ENCODE measurements around the gene CPD. TPM values are rescaled to one million over a fixed set of nuclear protein-coding genes. Genes with fewer than 3 reads are reported as not detected.
A peak's percentile ranks its signal among the peaks of the same experiment; 100 is the strongest.

CPD gene
- total RNA-seq (100 to 1,000 TPM; 101 to 182 TPM), polyA plus RNA-seq (ENCODE audit: insufficient read length in 2 of 2) (10 to 100 TPM; 30.4 to 40.9 TPM)
- long read RNA-seq, donor 1, full-length matches to known transcripts = 5 of 5 reads
- long read RNA-seq, donor 1, partial matches to known transcripts = 0 of 5 reads
- long read RNA-seq, donor 1, other reads (novel, unspliced or antisense) = 0 of 5 reads
- long read RNA-seq, donor 2, full-length matches to known transcripts = 2 of 2 reads
- long read RNA-seq, donor 2, partial matches to known transcripts = 0 of 2 reads
- long read RNA-seq, donor 2, other reads (novel, unspliced or antisense) = 0 of 2 reads
- long read RNA-seq, donor 3, transcript CPD-206 (2 exons, 415 nt) = major isoform, 5 of 5 reads
- long read RNA-seq, donor 3, partial matches to known transcripts = 0 of 5 reads
- long read RNA-seq, donor 3, other reads (novel, unspliced or antisense) = 0 of 5 reads
- long read RNA-seq, donor 4, full-length matches to known transcripts = 4 of 4 reads
- long read RNA-seq, donor 4, partial matches to known transcripts = 0 of 4 reads
- long read RNA-seq, donor 4, other reads (novel, unspliced or antisense) = 0 of 4 reads

GRCh38 chr17:30378825-30379302 is at the start of gene CPD:
CPD (plus strand) TSS chr17:30378927; CDS start chr17:30378981, 54 bp downstream.
- peak; percentile 90 to 99 (median 96) for DNase-seq (ENCODE audit: low read depth in 4 of 6, low spot score in 6 of 6)
- Histone ChIP-seq H3K9me3 (ENCODE audit: control insufficient read depth, insufficient read depth, low read length) (no peaks in the 10 kb centered on the region), H3K27ac (ENCODE audit: low read depth, low read length) (peak within 1 kb of the TSS; percentile 94), H3K36me3 (ENCODE audit: control insufficient read depth, insufficient read depth, low read length) (no peaks in the 10 kb centered on the region), H3K4me3 (ENCODE audit: low read depth, low read length) (peak within 1 kb of the TSS; percentile 78), H3K4me1 (ENCODE audit: control insufficient read depth, insufficient read depth, low read length) (peaks cover 8% of the 10 kb centered on the region), H3K27me3 (ENCODE audit: control insufficient read depth, insufficient read depth, low read length) (no peaks in the 10 kb centered on the region)
- WGBS (ENCODE audit: insufficient coverage) = under 1% methylated on average over 59 of the region's 59 CpGs

- WGBS (ENCODE audit: insufficient coverage) = no CpG with 5 or more reads among the region's 4 CpGs
Measured at GRCh38 chr17:30332057-30332542, 46.6 kb upstream of the CPD start.

GRCh38 chr17:30333503-30334360 is 45.0 kb upstream of the CPD start, which contains the start of gene TMIGD1:
TMIGD1 (minus strand) TSS chr17:30334057; CDS start chr17:30332133, 1,924 bp downstream.
- Histone ChIP-seq H3K9me3 (ENCODE audit: control insufficient read depth, insufficient read depth, low read length) (no peaks in the 10 kb centered on the region), H3K4me3 (ENCODE audit: low read depth, low read length) (no peak within 1 kb of the TSS), H3K27me3 (ENCODE audit: control insufficient read depth, insufficient read depth, low read length) (no peaks in the 10 kb centered on the region), H3K36me3 (ENCODE audit: control insufficient read depth, insufficient read depth, low read length) (no peaks in the 10 kb centered on the region), H3K27ac (ENCODE audit: low read depth, low read length) (no peak within 1 kb of the TSS), H3K4me1 (ENCODE audit: control insufficient read depth, insufficient read depth, low read length) (no peaks in the 10 kb centered on the region)
- WGBS (ENCODE audit: insufficient coverage) = 91% methylated on average over 4 of the region's 9 CpGs
- no peak for DNase-seq (ENCODE audit: low read depth in 4 of 6, low spot score in 6 of 6)

More at GRCh38 chr17:30332057-30332542, 46.6 kb upstream of the CPD start:
- H3K27me3 ChIP-seq (ENCODE audit: control insufficient read depth, insufficient read depth, low read length) = no peaks in the 10 kb centered on the region
- H3K36me3 ChIP-seq (ENCODE audit: control insufficient read depth, insufficient read depth, low read length) = no peaks in the 10 kb centered on the region
- H3K27ac ChIP-seq (ENCODE audit: low read depth, low read length) = no peak overlapping the region
- no peak for DNase-seq (ENCODE audit: low read depth in 4 of 6, low spot score in 6 of 6)
- no peaks in the 10 kb centered on the region for H3K4me1 ChIP-seq (ENCODE audit: control insufficient read depth, insufficient read depth, low read length)
- no peak overlapping the region for H3K4me3 ChIP-seq (ENCODE audit: low read depth, low read length)
- no peaks in the 10 kb centered on the region for H3K9me3 ChIP-seq (ENCODE audit: control insufficient read depth, insufficient read depth, low read length)

GRCh38 chr17:30334421-30334820 is 44.3 kb upstream of the CPD start:
- Histone ChIP-seq H3K27me3 (ENCODE audit: control insufficient read depth, insufficient read depth, low read length) (no peaks in the 10 kb centered on the region), H3K4me1 (ENCODE audit: control insufficient read depth, insufficient read depth, low read length) (no peaks in the 10 kb centered on the region), H3K27ac (ENCODE audit: low read depth, low read length) (no peak overlapping the region), H3K36me3 (ENCODE audit: control insufficient read depth, insufficient read depth, low read length) (no peaks in the 10 kb centered on the region), H3K9me3 (ENCODE audit: control insufficient read depth, insufficient read depth, low read length) (no peaks in the 10 kb centered on the region), H3K4me3 (ENCODE audit: low read depth, low read length) (no peak overlapping the region)
- no CpG with 5 or more reads among the region's 4 CpGs for WGBS (ENCODE audit: insufficient coverage)
- DNase-seq (ENCODE audit: low read depth in 4 of 6, low spot score in 6 of 6) = no peak

GRCh38 chr17:30336369-30337171 is 42.2 kb upstream of the CPD start:
- Histone ChIP-seq H3K4me1 (ENCODE audit: control insufficient read depth, insufficient read depth, low read length) (peaks cover 3% of the 10 kb centered on the region), H3K27ac (ENCODE audit: low read depth, low read length) (no peak overlapping the region), H3K27me3 (ENCODE audit: control insufficient read depth, insufficient read depth, low read length) (no peaks in the 10 kb centered on the region), H3K4me3 (ENCODE audit: low read depth, low read length) (no peak overlapping the region), H3K36me3 (ENCODE audit: control insufficient read depth, insufficient read depth, low read length) (no peaks in the 10 kb centered on the region), H3K9me3 (ENCODE audit: control insufficient read depth, insufficient read depth, low read length) (no peaks in the 10 kb centered on the region)
- peak in 1 of 6 donors; percentile 31 for DNase-seq (ENCODE audit: low read depth in 4 of 6, low spot score in 6 of 6)
- 52% methylated on average over 5 of the region's 8 CpGs for WGBS (ENCODE audit: insufficient coverage)

- H3K9me3 ChIP-seq (ENCODE audit: control insufficient read depth, insufficient read depth, low read length) = no peaks in the 10 kb centered on the region
- DNase-seq (ENCODE audit: low read depth in 4 of 6, low spot score in 6 of 6) = no peak
- no peaks in the 10 kb centered on the region for H3K36me3 ChIP-seq (ENCODE audit: control insufficient read depth, insufficient read depth, low read length)
- WGBS (ENCODE audit: insufficient coverage) = 100% methylated on average over 1 of the region's 1 CpG
- no peaks in the 10 kb centered on the region for H3K27me3 ChIP-seq (ENCODE audit: control insufficient read depth, insufficient read depth, low read length)
- H3K27ac ChIP-seq (ENCODE audit: low read depth, low read length) = no peak overlapping the region
- H3K4me1 ChIP-seq (ENCODE audit: control insufficient read depth, insufficient read depth, low read length) = peaks cover 3% of the 10 kb centered on the region
- H3K4me3 ChIP-seq (ENCODE audit: low read depth, low read length) = no peak overlapping the region
Measured at GRCh38 chr17:30337393-30337999, 41.2 kb upstream of the CPD start.

- WGBS (ENCODE audit: insufficient coverage) = 94% methylated on average over 2 of the region's 2 CpGs
- H3K4me1 ChIP-seq (ENCODE audit: control insufficient read depth, insufficient read depth, low read length) = peaks cover 3% of the 10 kb centered on the region
- DNase-seq (ENCODE audit: low read depth in 4 of 6, low spot score in 6 of 6) = peak in 1 of 6 donors; percentile 63
Measured at GRCh38 chr17:30339086-30339485, 39.6 kb upstream of the CPD start.

GRCh38 chr17:30340801-30341356 is 37.8 kb upstream of the CPD start:
- H3K9me3 ChIP-seq (ENCODE audit: control insufficient read depth, insufficient read depth, low read length) = no peaks in the 10 kb centered on the region
- H3K4me1 ChIP-seq (ENCODE audit: control insufficient read depth, insufficient read depth, low read length) = peaks cover 11% of the 10 kb centered on the region
- peak overlapping the region; percentile 50 for H3K27ac ChIP-seq (ENCODE audit: low read depth, low read length)
- DNase-seq (ENCODE audit: low read depth in 4 of 6, low spot score in 6 of 6) = peak in 1 of 6 donors; percentile 83
- H3K4me3 ChIP-seq (ENCODE audit: low read depth, low read length) = no peak overlapping the region
- no peaks in the 10 kb centered on the region for H3K27me3 ChIP-seq (ENCODE audit: control insufficient read depth, insufficient read depth, low read length)
- 38% methylated on average over 4 of the region's 6 CpGs for WGBS (ENCODE audit: insufficient coverage)
- H3K36me3 ChIP-seq (ENCODE audit: control insufficient read depth, insufficient read depth, low read length) = no peaks in the 10 kb centered on the region

More at GRCh38 chr17:30339086-30339485, 39.6 kb upstream of the CPD start:
- no peak overlapping the region for H3K27ac ChIP-seq (ENCODE audit: low read depth, low read length)
- H3K36me3 ChIP-seq (ENCODE audit: control insufficient read depth, insufficient read depth, low read length) = no peaks in the 10 kb centered on the region
- H3K9me3 ChIP-seq (ENCODE audit: control insufficient read depth, insufficient read depth, low read length) = no peaks in the 10 kb centered on the region
- no peaks in the 10 kb centered on the region for H3K27me3 ChIP-seq (ENCODE audit: control insufficient read depth, insufficient read depth, low read length)
- H3K4me3 ChIP-seq (ENCODE audit: low read depth, low read length) = no peak overlapping the region
